Progenitor cell of endocrine pancreas (in vitro differentiated cells): ENCODE measurements around the gene SUB1. TPM values are rescaled to one million over a fixed set of nuclear protein-coding genes. Genes with fewer than 3 reads are reported as not detected.

Experiments used
- DNase-seq: peaks from one replicate; pipeline ENCODE4 v3.0.0; 2021; ENCODE audit warnings: low spot score; ENCODE audit not compliant: unreplicated experiment
- H3K27ac Mint-ChIP-seq: 2 replicates; pipeline ENCODE4 v1.8.0; 2021; ENCODE audit warnings: mild to moderate bottlenecking, moderate library complexity, mixed read lengths
- H3K27me3 Mint-ChIP-seq: 2 replicates; pipeline ENCODE4 v1.8.0; 2021; ENCODE audit warnings: mixed read lengths
- H3K36me3 Mint-ChIP-seq: 2 replicates; pipeline ENCODE4 v1.8.0; 2022; ENCODE audit warnings: mixed read lengths; ENCODE audit not compliant: insufficient read depth
- H3K4me1 Mint-ChIP-seq: 2 replicates; pipeline ENCODE4 v1.8.0; 2021; ENCODE audit warnings: low read depth, mixed read lengths
- H3K4me3 Mint-ChIP-seq: 2 replicates; pipeline ENCODE4 v1.8.0; 2021; ENCODE audit warnings: low read depth, mild to moderate bottlenecking, moderate library complexity, mixed read lengths
- H3K9me3 Mint-ChIP-seq: 2 replicates; pipeline ENCODE4 v1.8.0; 2021; ENCODE audit warnings: low read depth, mixed read lengths
- CTCF ChIP-seq: fragments of 200-600 bp; sonication (generic); IDR thresholded peaks from one replicate; pipeline ENCODE4 v1.5.0; 2021; ENCODE audit warnings: antibody characterized with exemption, mild to moderate bottlenecking; ENCODE audit not compliant: unreplicated experiment
- total RNA-seq: library from RNA; stranded (reverse); gene quantifications from 2 replicates; pipeline ENCODE4 v1.2.1, GENCODE V29; 2021

Gene SUB1
- total RNA-seq, 1 donor from 2014 or later = 211 TPM

GRCh38 chr5:32618962-32619361 lies 33.6 kb downstream of the SUB1 start:
- no peak overlapping the region for H3K27ac Mint-ChIP-seq
- no peaks in the 10 kb centered on the region for H3K9me3 Mint-ChIP-seq
- DNase-seq = no peak
- no peak overlapping the region for H3K4me3 Mint-ChIP-seq
- no peaks in the 10 kb centered on the region for H3K27me3 Mint-ChIP-seq
- no peaks in the 10 kb centered on the region for H3K36me3 Mint-ChIP-seq
- TF ChIP-seq CTCF = no peak
- no peaks in the 10 kb centered on the region for H3K4me1 Mint-ChIP-seq

- TF ChIP-seq CTCF = no peak
- H3K4me1 Mint-ChIP-seq = no peaks in the 10 kb centered on the region
- no peak overlapping the region for H3K27ac Mint-ChIP-seq
- H3K9me3 Mint-ChIP-seq = no peaks in the 10 kb centered on the region
- H3K27me3 Mint-ChIP-seq = no peaks in the 10 kb centered on the region
- H3K4me3 Mint-ChIP-seq = no peak overlapping the region
- no peaks in the 10 kb centered on the region for H3K36me3 Mint-ChIP-seq
- no peak for DNase-seq
These were observed 35.9 kb downstream of the SUB1 start for GRCh38 chr5:32621256-32621655.

- no peak for TF ChIP-seq CTCF
- Mint-ChIP-seq H3K4me3 (no peak overlapping the region), H3K4me1 (peaks cover 1% of the 10 kb centered on the region), H3K36me3 (no peaks in the 10 kb centered on the region), H3K27me3 (no peaks in the 10 kb centered on the region), H3K9me3 (no peaks in the 10 kb centered on the region), H3K27ac (no peak overlapping the region)
- DNase-seq = no peak
These were observed 39.7 kb downstream of the SUB1 start for GRCh38 chr5:32625106-32625505.

GRCh38 chr5:32625547-32625946 lies 40.2 kb downstream of the SUB1 start:
- no peak overlapping the region for H3K27ac Mint-ChIP-seq

GRCh38 chr5:32627219-32627870 lies 42.0 kb downstream of the SUB1 start:
- no peaks in the 10 kb centered on the region for H3K27me3 Mint-ChIP-seq
- TF ChIP-seq CTCF = no peak
- H3K4me3 Mint-ChIP-seq = no peak overlapping the region
- no peak overlapping the region for H3K27ac Mint-ChIP-seq
- H3K36me3 Mint-ChIP-seq = no peaks in the 10 kb centered on the region
- no peak for DNase-seq
- no peaks in the 10 kb centered on the region for H3K9me3 Mint-ChIP-seq
- peaks cover 3% of the 10 kb centered on the region for H3K4me1 Mint-ChIP-seq

More at GRCh38 chr5:32625547-32625946, 40.2 kb downstream of the SUB1 start:
- Mint-ChIP-seq H3K4me1 (peaks cover 1% of the 10 kb centered on the region), H3K36me3 (no peaks in the 10 kb centered on the region), H3K4me3 (no peak overlapping the region), H3K9me3 (no peaks in the 10 kb centered on the region), H3K27me3 (no peaks in the 10 kb centered on the region)
- no peak for TF ChIP-seq CTCF
- DNase-seq = no peak
